Measurements from ENCODE around the gene CLASP2.
"Not testable (repeated sequence)": the region's sequence is repeated elsewhere in the genome, so short reads cannot be mapped to it uniquely, and the experiment has no call there.

CLASP2 gene

GRCh38 chr3:33717866-33718594, at the start of gene CLASP2:
TSS of gene CLASP2 (minus strand) at chr3:33718254. CDS start at chr3:33718002, 252 bp downstream.
- DNase-seq (ENCODE audit: low read depth in 2 of 2): peak; percentile 67 to 72

GRCh38 chr3:33758864-33759263, 40.8 kb upstream of the CLASP2 start:
- no peak for DNase-seq (ENCODE audit: low read depth in 2 of 2)

GRCh38 chr3:33758281-33758680, 40.2 kb upstream of the CLASP2 start:
- DNase-seq (ENCODE audit: low read depth in 2 of 2): no peak

GRCh38 chr3:33754391-33754790, 36.3 kb upstream of the CLASP2 start:
- DNase-seq (ENCODE audit: low read depth in 2 of 2): not testable (repeated sequence)

- DNase-seq (ENCODE audit: low read depth in 2 of 2): no peak
These were observed 33.3 kb upstream of the CLASP2 start for GRCh38 chr3:33751336-33751735.

GRCh38 chr3:33750211-33750548, 32.1 kb upstream of the CLASP2 start:
- DNase-seq (ENCODE audit: low read depth in 2 of 2): no peak

- DNase-seq (ENCODE audit: low read depth in 2 of 2): no peak
These were observed 31.6 kb upstream of the CLASP2 start for GRCh38 chr3:33749546-33750210.

GRCh38 chr3:33746416-33747116, 28.5 kb upstream of the CLASP2 start:
- DNase-seq (ENCODE audit: low read depth in 2 of 2): no peak

- DNase-seq (ENCODE audit: low read depth in 2 of 2): no peak
These were observed 19.1 kb upstream of the CLASP2 start for GRCh38 chr3:33737146-33737545.

- no peak for DNase-seq (ENCODE audit: low read depth in 2 of 2)
These were observed 14.3 kb upstream of the CLASP2 start for GRCh38 chr3:33732394-33732793.

GRCh38 chr3:33729993-33730392, 11.9 kb upstream of the CLASP2 start:
- no peak for DNase-seq (ENCODE audit: low read depth in 2 of 2)

GRCh38 chr3:33724256-33724655, 6.2 kb upstream of the CLASP2 start:
- DNase-seq (ENCODE audit: low read depth in 2 of 2): no peak

GRCh38 chr3:33722626-33723370, 4.7 kb upstream of the CLASP2 start:
- no peak for DNase-seq (ENCODE audit: low read depth in 2 of 2)

- DNase-seq (ENCODE audit: low read depth in 2 of 2): no peak
These were observed 4.1 kb upstream of the CLASP2 start for GRCh38 chr3:33722191-33722590.

GRCh38 chr3:33718595-33718907, 497 bp upstream of the CLASP2 start:
- DNase-seq (ENCODE audit: low read depth in 2 of 2): no peak

- DNase-seq (ENCODE audit: low read depth in 2 of 2): peak; percentile 26 to 45
These were observed 513 bp downstream of the CLASP2 start for GRCh38 chr3:33717616-33717865.

GRCh38 chr3:33716227-33716626, 1.8 kb downstream of the CLASP2 start:
- DNase-seq (ENCODE audit: low read depth in 2 of 2): no peak

- DNase-seq (ENCODE audit: low read depth in 2 of 2): no peak
These were observed 7.0 kb downstream of the CLASP2 start for GRCh38 chr3:33711100-33711499.

- no peak for DNase-seq (ENCODE audit: low read depth in 2 of 2)
These were observed 12.0 kb downstream of the CLASP2 start for GRCh38 chr3:33706056-33706455.

GRCh38 chr3:33704891-33705290, 13.2 kb downstream of the CLASP2 start:
- DNase-seq (ENCODE audit: low read depth in 2 of 2): no peak

- no peak for DNase-seq (ENCODE audit: low read depth in 2 of 2)
These were observed 18.8 kb downstream of the CLASP2 start for GRCh38 chr3:33699275-33699674.

- DNase-seq (ENCODE audit: low read depth in 2 of 2): no peak
These were observed 23.1 kb downstream of the CLASP2 start for GRCh38 chr3:33694944-33695343.

GRCh38 chr3:33690341-33690740, 27.7 kb downstream of the CLASP2 start:
- no peak for DNase-seq (ENCODE audit: low read depth in 2 of 2)
